ENCODE data around the gene SERPINA9. TPM values are rescaled to one million over a fixed set of nuclear protein-coding genes. Genes with fewer than 3 reads are reported as not detected.

SERPINA9 gene
- total and polyA plus RNA-seq, 4 experiments from 2014 or later = not detected

GRCh38 chr14:94462219-94462551, 13.8 kb downstream of the SERPINA9 start:
- peaks cover 10 to 13% of the 10 kb centered on the region in 2 donors for H3K27me3 Mint-ChIP-seq
- no peak for DNase-seq
- intact Hi-C loops (cut with micrococcal nuclease) = no loop called here

GRCh38 chr14:94461526-94462218, 14.3 kb downstream of the SERPINA9 start:
- H3K4me3 Mint-ChIP-seq = no peak overlapping the region
- no peaks in the 10 kb centered on the region for H3K9me3 ChIP-seq (ENCODE audit: control insufficient read depth in 1 of 2, low read length in 2 of 2)
- H3K27me3 ChIP-seq (ENCODE audit: insufficient read depth, low read length) = no peaks in the 10 kb centered on the region
- H3K36me3 ChIP-seq (ENCODE audit: insufficient read depth, low read length) = no peaks in the 10 kb centered on the region
- H3K27ac Mint-ChIP-seq = no peak overlapping the region
- H3K36me3 Mint-ChIP-seq = peaks cover 0 to 6% of the 10 kb centered on the region in 2 donors
- no peak for DNase-seq
- CTCF ChIA-PET (ENCODE audit: partially characterized antibody) = no interaction called here
- no peak overlapping the region for H3K27ac ChIP-seq (ENCODE audit: low read depth, low read length)
- no peaks in the 10 kb centered on the region for H3K4me1 Mint-ChIP-seq
- intact Hi-C loops (cut with micrococcal nuclease) = no loop called here
- H3K27me3 Mint-ChIP-seq = peaks cover 11 to 12% of the 10 kb centered on the region in 2 donors
- POLR2A ChIA-PET (ENCODE audit: partially characterized antibody) = no interaction called here
- H3K9me3 Mint-ChIP-seq = peaks cover 2 to 37% (median 15%) of the 10 kb centered on the region in 8 donors
- H3K4me1 ChIP-seq (ENCODE audit: insufficient read depth, low read length) = no peaks in the 10 kb centered on the region
- H3K4me3 ChIP-seq (ENCODE audit: low read length in 2 of 2) = no peak overlapping the region

More at GRCh38 chr14:94462219-94462551, 13.8 kb downstream of the SERPINA9 start:
- Histone ChIP-seq H3K36me3 (ENCODE audit: insufficient read depth, low read length) (no peaks in the 10 kb centered on the region), H3K9me3 (ENCODE audit: control insufficient read depth in 1 of 2, low read length in 2 of 2) (no peaks in the 10 kb centered on the region), H3K27ac (ENCODE audit: low read depth, low read length) (no peak overlapping the region), H3K4me3 (ENCODE audit: low read length in 2 of 2) (no peak overlapping the region), H3K4me1 (ENCODE audit: insufficient read depth, low read length) (no peaks in the 10 kb centered on the region), H3K27me3 (ENCODE audit: insufficient read depth, low read length) (no peaks in the 10 kb centered on the region)
- Mint-ChIP-seq H3K36me3 (peaks cover 0 to 6% of the 10 kb centered on the region in 2 donors), H3K9me3 (peaks cover 2 to 35% (median 13%) of the 10 kb centered on the region in 8 donors), H3K27ac (no peak overlapping the region), H3K4me3 (no peak overlapping the region), H3K4me1 (no peaks in the 10 kb centered on the region)
- ChIA-PET POLR2A (ENCODE audit: partially characterized antibody) (no interaction called here), CTCF (ENCODE audit: partially characterized antibody) (no interaction called here)

DNA sequence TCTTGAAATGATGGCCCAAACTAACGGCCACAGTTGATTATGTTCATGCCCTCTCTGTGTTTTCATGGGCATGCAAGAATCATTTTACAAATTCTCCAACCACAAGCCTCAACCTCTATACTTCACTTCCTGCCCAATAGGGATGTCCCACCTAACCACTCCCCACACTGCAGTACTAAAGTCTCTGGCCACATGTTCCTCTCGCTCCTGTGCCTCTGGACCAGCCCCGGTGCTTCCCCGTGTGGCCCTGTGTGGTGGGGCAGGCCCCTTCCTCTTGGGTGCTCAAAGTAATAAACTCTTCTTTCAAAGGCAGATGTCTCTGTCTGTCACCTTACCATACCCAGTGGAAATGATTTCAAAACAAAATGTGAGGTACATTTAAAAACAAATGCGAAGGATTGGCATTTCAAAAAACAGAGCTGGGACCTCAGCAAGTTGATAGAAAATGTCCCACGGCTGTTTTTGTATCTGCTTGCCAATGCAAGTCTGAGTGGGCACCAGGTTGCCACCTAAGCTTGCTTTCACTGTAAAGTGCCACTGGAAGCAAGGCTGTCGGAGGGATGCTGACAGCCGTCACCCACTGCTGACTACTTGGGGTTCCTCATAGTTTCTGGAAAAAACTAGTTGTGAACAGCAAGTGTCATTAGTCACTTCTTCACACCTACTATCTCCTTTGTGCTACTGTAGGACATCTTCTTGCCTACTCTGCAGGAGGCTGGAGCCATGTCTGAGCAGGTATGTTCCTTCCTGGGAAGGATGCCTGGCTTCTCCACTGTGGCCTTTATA, 15.2 kb downstream of the SERPINA9 start:
- H3K9me3 Mint-ChIP-seq = peaks cover 2 to 36% (median 10%) of the 10 kb centered on the region in 8 donors
- H3K36me3 Mint-ChIP-seq = peaks cover 0 to under 1% of the 10 kb centered on the region in 2 donors
- H3K27ac Mint-ChIP-seq = no peak overlapping the region
- no peaks in the 10 kb centered on the region for H3K4me1 Mint-ChIP-seq
- ChIA-PET POLR2A (ENCODE audit: partially characterized antibody) (no interaction called here), CTCF (ENCODE audit: partially characterized antibody) (no interaction called here)
- H3K36me3 ChIP-seq (ENCODE audit: insufficient read depth, low read length) = no peaks in the 10 kb centered on the region
- peak overlapping the region in 1 of 8 donors; percentile 42 for H3K4me3 Mint-ChIP-seq
- no peak overlapping the region for H3K27ac ChIP-seq (ENCODE audit: low read depth, low read length)
- H3K4me3 ChIP-seq (ENCODE audit: low read length in 2 of 2) = no peak overlapping the region
- intact Hi-C loops (cut with micrococcal nuclease) = no loop called here
- no peaks in the 10 kb centered on the region for H3K4me1 ChIP-seq (ENCODE audit: insufficient read depth, low read length)
- peaks cover 7 to 15% of the 10 kb centered on the region in 2 donors for H3K27me3 Mint-ChIP-seq
- H3K27me3 ChIP-seq (ENCODE audit: insufficient read depth, low read length) = no peaks in the 10 kb centered on the region
- no peaks in the 10 kb centered on the region for H3K9me3 ChIP-seq (ENCODE audit: control insufficient read depth in 1 of 2, low read length in 2 of 2)
- DNase-seq = no peak

GRCh38 chr14:94458558-94459205, 17.3 kb downstream of the SERPINA9 start:
- Mint-ChIP-seq H3K27ac (no peak overlapping the region), H3K4me1 (no peaks in the 10 kb centered on the region), H3K27me3 (peaks cover 10 to 14% of the 10 kb centered on the region in 2 donors), H3K9me3 (peaks cover 2 to 38% (median 11%) of the 10 kb centered on the region in 8 donors), H3K36me3 (no peaks in the 10 kb centered on the region), H3K4me3 (no peak overlapping the region)
- H3K9me3 ChIP-seq (ENCODE audit: control insufficient read depth in 1 of 2, low read length in 2 of 2) = no peaks in the 10 kb centered on the region
- no peaks in the 10 kb centered on the region for H3K27me3 ChIP-seq (ENCODE audit: insufficient read depth, low read length)
- no peak for DNase-seq
- POLR2A ChIA-PET (ENCODE audit: partially characterized antibody) = no interaction called here
- no peak overlapping the region for H3K27ac ChIP-seq (ENCODE audit: low read depth, low read length)
- no peaks in the 10 kb centered on the region for H3K4me1 ChIP-seq (ENCODE audit: insufficient read depth, low read length)
- CTCF ChIA-PET (ENCODE audit: partially characterized antibody) = interaction anchor here (2.7 kb wide), 1 partner anchor 27 kb away, joined by 10 read pairs; no protein-coding TSS in a partner anchor
- intact Hi-C loops (cut with micrococcal nuclease) = no loop called here
- no peaks in the 10 kb centered on the region for H3K36me3 ChIP-seq (ENCODE audit: insufficient read depth, low read length)
- no peak overlapping the region for H3K4me3 ChIP-seq (ENCODE audit: low read length in 2 of 2)

DNA sequence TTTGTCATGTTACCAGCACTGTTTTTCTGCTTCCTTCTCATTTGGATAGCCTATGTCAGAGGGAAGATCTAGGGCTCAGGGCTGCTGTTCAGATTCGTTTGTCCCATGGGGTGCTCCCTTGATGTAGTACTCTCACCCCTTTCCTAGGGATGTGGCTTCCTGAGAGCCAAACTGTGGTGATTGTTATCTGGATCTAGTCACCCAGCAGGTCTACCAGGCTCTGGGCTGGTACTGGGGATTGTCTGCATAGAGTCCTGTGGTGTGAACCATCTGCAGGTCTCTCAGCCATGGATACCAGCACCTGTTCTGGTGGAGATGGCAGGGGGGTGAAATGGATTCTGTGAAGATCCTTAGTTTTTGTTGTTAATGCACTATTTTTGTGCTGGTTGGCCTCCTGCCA, 17.9 kb downstream of the SERPINA9 start:
- peaks cover 2 to 32% (median 10%) of the 10 kb centered on the region in 8 donors for H3K9me3 Mint-ChIP-seq
- no peak overlapping the region for H3K27ac ChIP-seq (ENCODE audit: low read depth, low read length)
- H3K4me3 ChIP-seq (ENCODE audit: low read length in 2 of 2) = no peak overlapping the region
- H3K27me3 Mint-ChIP-seq = peaks cover 10 to 13% of the 10 kb centered on the region in 2 donors
- no peaks in the 10 kb centered on the region for H3K36me3 Mint-ChIP-seq
- no peaks in the 10 kb centered on the region for H3K4me1 ChIP-seq (ENCODE audit: insufficient read depth, low read length)
- peak overlapping the region in 1 of 7 donors; percentile 4 for H3K27ac Mint-ChIP-seq
- H3K27me3 ChIP-seq (ENCODE audit: insufficient read depth, low read length) = no peaks in the 10 kb centered on the region
- ChIA-PET CTCF (ENCODE audit: partially characterized antibody) (interaction anchor here (2.7 kb wide), 1 partner anchor 28 kb away, joined by 10 read pairs; no protein-coding TSS in a partner anchor), POLR2A (ENCODE audit: partially characterized antibody) (no interaction called here)
- intact Hi-C loops (cut with micrococcal nuclease) = no loop called here
- no peaks in the 10 kb centered on the region for H3K9me3 ChIP-seq (ENCODE audit: control insufficient read depth in 1 of 2, low read length in 2 of 2)
- H3K4me3 Mint-ChIP-seq = no peak overlapping the region
- H3K4me1 Mint-ChIP-seq = no peaks in the 10 kb centered on the region
- no peaks in the 10 kb centered on the region for H3K36me3 ChIP-seq (ENCODE audit: insufficient read depth, low read length)
- DNase-seq = no peak

DNA sequence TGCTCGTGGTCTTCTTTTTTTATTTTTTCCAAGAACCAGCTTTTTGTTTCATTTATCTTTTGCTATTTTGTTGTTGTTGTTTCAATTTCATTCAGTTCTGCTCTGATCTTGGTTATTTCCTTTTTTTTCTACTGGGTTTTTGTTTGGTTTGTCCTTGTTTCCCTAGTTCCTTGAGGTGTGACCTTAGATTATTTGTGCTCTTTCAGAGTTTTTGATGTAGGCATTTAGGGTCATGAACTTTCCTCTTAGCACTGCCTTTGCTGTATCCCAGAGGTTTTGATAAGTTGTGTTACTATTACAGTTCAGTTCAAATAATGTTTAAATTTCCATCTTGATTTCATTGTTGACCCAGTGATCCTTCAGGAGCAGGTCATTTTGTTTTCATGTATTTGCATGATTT, 20.1 kb downstream of the SERPINA9 start:
- Histone ChIP-seq H3K27me3 (ENCODE audit: insufficient read depth, low read length) (no peaks in the 10 kb centered on the region), H3K27ac (ENCODE audit: low read depth, low read length) (no peak overlapping the region), H3K4me1 (ENCODE audit: insufficient read depth, low read length) (no peaks in the 10 kb centered on the region), H3K9me3 (ENCODE audit: control insufficient read depth in 1 of 2, low read length in 2 of 2) (no peaks in the 10 kb centered on the region), H3K36me3 (ENCODE audit: insufficient read depth, low read length) (no peaks in the 10 kb centered on the region), H3K4me3 (ENCODE audit: low read length in 2 of 2) (no peak overlapping the region)
- Mint-ChIP-seq H3K36me3 (no peaks in the 10 kb centered on the region), H3K4me1 (no peaks in the 10 kb centered on the region), H3K27ac (peak overlapping the region in 1 of 7 donors; percentile 62), H3K4me3 (no peak overlapping the region), H3K27me3 (peaks cover 8 to 14% of the 10 kb centered on the region in 2 donors), H3K9me3 (peaks cover 2 to 30% (median 10%) of the 10 kb centered on the region in 8 donors)
- POLR2A ChIA-PET (ENCODE audit: partially characterized antibody) = no interaction called here
- CTCF ChIA-PET (ENCODE audit: partially characterized antibody) = no interaction called here
- DNase-seq = no peak
- intact Hi-C loops (cut with micrococcal nuclease) = no loop called here

GRCh38 chr14:94451826-94452225, 24.2 kb downstream of the SERPINA9 start:
- Mint-ChIP-seq H3K27me3 (peaks cover 13% of the 10 kb centered on the region in 2 donors), H3K9me3 (peaks cover 0 to 10% (median 2%) of the 10 kb centered on the region in 8 donors), H3K36me3 (no peaks in the 10 kb centered on the region), H3K4me3 (no peak overlapping the region), H3K27ac (no peak overlapping the region), H3K4me1 (peaks cover 0 to 1% (median under 1%) of the 10 kb centered on the region in 4 donors)
- H3K27me3 ChIP-seq (ENCODE audit: insufficient read depth, low read length) = no peaks in the 10 kb centered on the region
- ChIA-PET POLR2A (ENCODE audit: partially characterized antibody) (no interaction called here), CTCF (ENCODE audit: partially characterized antibody) (no interaction called here)
- no peaks in the 10 kb centered on the region for H3K36me3 ChIP-seq (ENCODE audit: insufficient read depth, low read length)
- no peak for DNase-seq
- no peak overlapping the region for H3K27ac ChIP-seq (ENCODE audit: low read depth, low read length)
- H3K9me3 ChIP-seq (ENCODE audit: control insufficient read depth in 1 of 2, low read length in 2 of 2) = no peaks in the 10 kb centered on the region
- intact Hi-C loops (cut with micrococcal nuclease) = no loop called here
- no peaks in the 10 kb centered on the region for H3K4me1 ChIP-seq (ENCODE audit: insufficient read depth, low read length)
- no peak overlapping the region for H3K4me3 ChIP-seq (ENCODE audit: low read length in 2 of 2)
